ENCODE results near the gene NFYC. TPM values are rescaled to one million over a fixed set of nuclear protein-coding genes. Genes with fewer than 3 reads are reported as not detected.

Gene NFYC
- polyA plus RNA-seq, 1 of the 3 experiments (the other 2 are of a cell fraction), result 72.4 TPM

DNA sequence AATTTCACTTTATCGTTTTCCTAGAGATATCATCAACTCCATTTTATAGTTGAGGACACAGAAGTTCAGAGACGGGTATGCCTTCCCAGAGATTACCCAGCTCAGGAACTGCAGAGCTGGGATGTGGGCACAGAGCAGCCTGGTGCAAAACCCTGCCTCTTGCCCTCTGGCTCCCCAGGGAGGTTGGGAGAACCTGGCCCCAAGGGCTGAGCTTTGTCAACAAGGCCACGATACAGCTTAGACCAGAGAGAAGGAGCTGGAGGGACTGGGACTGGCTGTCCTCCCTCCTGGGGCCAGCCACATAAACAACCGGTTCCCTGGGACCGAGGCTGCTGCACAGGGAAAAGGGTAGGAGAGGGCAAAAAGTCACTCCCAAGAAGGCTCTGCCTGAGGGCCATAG is 29.8 kb upstream of the NFYC start:
- Histone ChIP-seq H3K36me3 (replicated peaks in 1 of 2; ENCODE audit: control insufficient read depth in 1 of 2, insufficient read depth in 2 of 2, low read length in 1 of 2) (no peaks in the 10 kb centered on the region), H3K79me2 (ENCODE audit: insufficient read depth) (no peaks in the 10 kb centered on the region), H4K20me1 (ENCODE audit: insufficient read depth) (no peaks in the 10 kb centered on the region), H3K4me2 (no peak overlapping the region), H3K4me3 (ENCODE audit: low read depth in 2 of 2, low read length in 1 of 2) (no peak overlapping the region), H3K27ac (ENCODE audit: low read depth in 2 of 2, low read length in 1 of 2) (no peak overlapping the region; a peak in 1 of 4 replicates), H3K4me1 (ENCODE audit: control insufficient read depth in 1 of 2, insufficient read depth in 2 of 2, low read depth in 1 of 2, low read length in 1 of 2) (peaks cover 15 to 47% of the 10 kb centered on the region in 2 experiments; a peak in 2 of 4 replicates), H3K9me2 (no peaks in the 10 kb centered on the region), H3K9me3 (no peaks in the 10 kb centered on the region), H3F3A (replicated peaks; ENCODE audit: insufficient read depth) (peaks cover 3% of the 10 kb centered on the region), H3K27me3 (ENCODE audit: insufficient read depth) (no peaks in the 10 kb centered on the region), H2AFZ (ENCODE audit: low read depth) (no peak overlapping the region), H3K9ac (no peak overlapping the region)
- no peak for DNase-seq
- POLR2A ChIA-PET, result interaction anchor here (4.4 kb wide), 1 partner anchor 30 kb away, joined by 30 read pairs; the partner anchor contains the start of gene NFYC
- 68% methylated on average over 4 of the region's 5 CpGs for WGBS (ENCODE audit: low lambda C conversion rate)
- CTCF ChIA-PET, result interaction anchor here (1.0 to 1.6 kb wide), 2 partner anchors 12 to 291 kb away, joined by 3 read pairs; no protein-coding TSS in a partner anchor
- TF ChIP-seq GATA2 (CRISPR knock-in tag; IDR thresholded peaks at IDR 0.05), result no peak
- TF ChIP-seq, protein P1, sequence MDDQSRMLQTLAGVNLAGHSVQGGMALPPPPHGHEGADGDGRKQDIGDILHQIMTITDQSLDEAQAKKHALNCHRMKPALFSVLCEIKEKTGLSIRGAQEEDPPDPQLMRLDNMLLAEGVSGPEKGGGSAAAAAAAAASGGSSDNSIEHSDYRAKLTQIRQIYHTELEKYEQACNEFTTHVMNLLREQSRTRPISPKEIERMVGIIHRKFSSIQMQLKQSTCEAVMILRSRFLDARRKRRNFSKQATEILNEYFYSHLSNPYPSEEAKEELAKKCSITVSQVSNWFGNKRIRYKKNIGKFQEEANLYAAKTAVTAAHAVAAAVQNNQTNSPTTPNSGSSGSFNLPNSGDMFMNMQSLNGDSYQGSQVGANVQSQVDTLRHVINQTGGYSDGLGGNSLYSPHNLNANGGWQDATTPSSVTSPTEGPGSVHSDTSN (IDR thresholded peaks at IDR 0.05), result no peak
- no peak for TF ChIP-seq FOSL2 (IDR thresholded peaks at IDR 0.05; ENCODE audit: borderline replicate concordance, low read depth)
- TF ChIP-seq FOXJ3 (CRISPR knock-in tag; IDR thresholded peaks at IDR 0.05), result no peak
- TF ChIP-seq, protein P2, sequence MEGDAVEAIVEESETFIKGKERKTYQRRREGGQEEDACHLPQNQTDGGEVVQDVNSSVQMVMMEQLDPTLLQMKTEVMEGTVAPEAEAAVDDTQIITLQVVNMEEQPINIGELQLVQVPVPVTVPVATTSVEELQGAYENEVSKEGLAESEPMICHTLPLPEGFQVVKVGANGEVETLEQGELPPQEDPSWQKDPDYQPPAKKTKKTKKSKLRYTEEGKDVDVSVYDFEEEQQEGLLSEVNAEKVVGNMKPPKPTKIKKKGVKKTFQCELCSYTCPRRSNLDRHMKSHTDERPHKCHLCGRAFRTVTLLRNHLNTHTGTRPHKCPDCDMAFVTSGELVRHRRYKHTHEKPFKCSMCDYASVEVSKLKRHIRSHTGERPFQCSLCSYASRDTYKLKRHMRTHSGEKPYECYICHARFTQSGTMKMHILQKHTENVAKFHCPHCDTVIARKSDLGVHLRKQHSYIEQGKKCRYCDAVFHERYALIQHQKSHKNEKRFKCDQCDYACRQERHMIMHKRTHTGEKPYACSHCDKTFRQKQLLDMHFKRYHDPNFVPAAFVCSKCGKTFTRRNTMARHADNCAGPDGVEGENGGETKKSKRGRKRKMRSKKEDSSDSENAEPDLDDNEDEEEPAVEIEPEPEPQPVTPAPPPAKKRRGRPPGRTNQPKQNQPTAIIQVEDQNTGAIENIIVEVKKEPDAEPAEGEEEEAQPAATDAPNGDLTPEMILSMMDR (IDR thresholded peaks at IDR 0.05), result no peak
- no peak for TF ChIP-seq MEF2A (IDR thresholded peaks at IDR 0.05; ENCODE audit: borderline replicate concordance, low read depth)
- no peak for TF ChIP-seq EZH2phosphoT487 (IDR thresholded peaks at IDR 0.05; ENCODE audit: borderline replicate concordance, low read depth)
- TF ChIP-seq, protein P3, sequence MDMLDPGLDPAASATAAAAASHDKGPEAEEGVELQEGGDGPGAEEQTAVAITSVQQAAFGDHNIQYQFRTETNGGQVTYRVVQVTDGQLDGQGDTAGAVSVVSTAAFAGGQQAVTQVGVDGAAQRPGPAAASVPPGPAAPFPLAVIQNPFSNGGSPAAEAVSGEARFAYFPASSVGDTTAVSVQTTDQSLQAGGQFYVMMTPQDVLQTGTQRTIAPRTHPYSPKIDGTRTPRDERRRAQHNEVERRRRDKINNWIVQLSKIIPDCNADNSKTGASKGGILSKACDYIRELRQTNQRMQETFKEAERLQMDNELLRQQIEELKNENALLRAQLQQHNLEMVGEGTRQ (IDR thresholded peaks at IDR 0.05; ENCODE audit: borderline replicate concordance, low read depth, low read length), result no peak
- TF ChIP-seq SMC3 (IDR thresholded peaks at IDR 0.05; ENCODE audit: low read depth, low read length), result no peak
- TF ChIP-seq RXRA (IDR thresholded peaks at IDR 0.05; ENCODE audit: borderline replicate concordance, low read depth), result no peak
- no peak for TF ChIP-seq NFIC (IDR thresholded peaks at IDR 0.05; ENCODE audit: borderline replicate concordance)

DNA sequence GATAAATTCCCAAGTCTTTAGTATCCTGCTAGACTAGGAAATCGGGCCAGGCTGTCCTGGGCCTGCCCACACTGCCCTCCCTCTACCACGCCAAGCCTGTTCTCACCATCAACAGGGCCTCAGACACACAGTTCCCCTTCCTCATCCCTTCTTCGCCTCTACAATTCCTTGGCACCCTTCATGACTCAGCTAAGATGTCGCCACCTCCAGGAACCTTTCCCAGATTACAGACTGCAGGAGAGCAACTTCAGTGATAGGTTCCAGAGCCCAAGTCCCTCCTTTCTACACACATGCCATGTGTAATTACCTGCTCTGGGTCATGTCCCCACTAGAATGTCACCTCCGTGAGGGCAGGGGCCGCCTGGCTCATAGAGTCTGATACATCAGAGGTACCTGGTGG is 29.4 kb upstream of the NFYC start:
- H3K27me3 ChIP-seq (ENCODE audit: insufficient read depth), result no peaks in the 10 kb centered on the region

More for the DNA sequence above, 29.4 kb upstream of the NFYC start:
- 89% methylated on average over 6 of the region's 6 CpGs for WGBS (ENCODE audit: low lambda C conversion rate)
- POLR2A ChIA-PET, result interaction anchor here (0.6 to 4.4 kb wide), 3 partner anchors 14 to 45 kb away, joined by 3 to 30 read pairs (median 4); partner anchors contain the start of gene NFYC
- Histone ChIP-seq H3K36me3 (replicated peaks in 1 of 2; ENCODE audit: control insufficient read depth in 1 of 2, insufficient read depth in 2 of 2, low read length in 1 of 2) (no peaks in the 10 kb centered on the region), H3K4me3 (ENCODE audit: low read depth in 2 of 2, low read length in 1 of 2) (no peak overlapping the region), H3K27ac (ENCODE audit: low read depth in 2 of 2, low read length in 1 of 2) (peak overlapping the region in 1 of 2 experiments; percentile 96; a peak in 1 of 4 replicates), H3K4me2 (no peak overlapping the region), H3K9me3 (no peaks in the 10 kb centered on the region), H2AFZ (ENCODE audit: low read depth) (no peak overlapping the region), H3K9ac (no peak overlapping the region), H3K9me2 (no peaks in the 10 kb centered on the region), H3K4me1 (ENCODE audit: control insufficient read depth in 1 of 2, insufficient read depth in 2 of 2, low read depth in 1 of 2, low read length in 1 of 2) (peaks cover 15 to 47% of the 10 kb centered on the region in 2 experiments; a peak in 2 of 4 replicates), H3K79me2 (ENCODE audit: insufficient read depth) (no peaks in the 10 kb centered on the region), H3F3A (replicated peaks; ENCODE audit: insufficient read depth) (peaks cover 3% of the 10 kb centered on the region), H4K20me1 (ENCODE audit: insufficient read depth) (no peaks in the 10 kb centered on the region)
- no peak for DNase-seq
- CTCF ChIA-PET, result interaction anchor here (1.0 to 3.2 kb wide), 4 partner anchors 13 to 291 kb away, joined by 3 to 13 read pairs (median 4); no protein-coding TSS in a partner anchor
- TF ChIP-seq MEF2A (IDR thresholded peaks at IDR 0.05; ENCODE audit: borderline replicate concordance, low read depth) (no peak), NRF1 (IDR thresholded peaks at IDR 0.05; ENCODE audit: low read depth, low read length) (no peak), MXI1 (IDR thresholded peaks at IDR 0.05; ENCODE audit: low read depth, low read length) (no peak), JUND (IDR thresholded peaks at IDR 0.05) (no peak), CHD2 (IDR thresholded peaks at IDR 0.05; ENCODE audit: low read length, partially characterized antibody) (no peak)
- TF ChIP-seq, protein P3 (IDR thresholded peaks at IDR 0.05; ENCODE audit: borderline replicate concordance, low read depth, low read length), result no peak

Measured in SK-N-SH (cell line).